Activated effector memory CD4-positive, alpha-beta T cell treated with anti-CD3 and anti-CD28 coated beads, Interleukin-2, amount 50 U/mL, for 16 hours (primary cell): ENCODE results near the gene DCAF12.

ENCODE experiments used
- DNase-seq: peaks from one replicate; pipeline ENCODE4 v3.0.0-alpha.2; 2020

Gene DCAF12

GRCh38 chr9:34124926-34125325 is 1.6 kb downstream of the DCAF12 start:
- DNase-seq: no peak

DNA sequence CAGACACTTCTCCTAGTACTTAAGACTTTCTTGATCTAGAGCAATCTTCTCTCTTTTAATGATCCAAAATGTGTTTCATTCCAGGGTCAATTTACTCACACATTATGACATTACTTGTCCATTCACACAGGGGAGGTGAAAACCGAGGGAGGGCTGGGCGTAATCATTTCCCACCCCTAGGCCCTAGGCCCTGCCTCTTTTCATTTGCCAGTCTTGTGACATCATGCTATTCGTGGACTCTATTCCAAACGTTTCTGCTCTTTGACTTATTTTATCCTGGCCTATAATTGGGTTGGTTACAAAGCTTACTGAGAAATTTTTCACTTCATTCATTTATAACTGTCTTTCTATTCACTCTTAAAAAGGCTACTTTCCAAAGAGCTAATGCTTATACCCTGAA is 2.4 kb downstream of the DCAF12 start:
- DNase-seq: no peak

DNA sequence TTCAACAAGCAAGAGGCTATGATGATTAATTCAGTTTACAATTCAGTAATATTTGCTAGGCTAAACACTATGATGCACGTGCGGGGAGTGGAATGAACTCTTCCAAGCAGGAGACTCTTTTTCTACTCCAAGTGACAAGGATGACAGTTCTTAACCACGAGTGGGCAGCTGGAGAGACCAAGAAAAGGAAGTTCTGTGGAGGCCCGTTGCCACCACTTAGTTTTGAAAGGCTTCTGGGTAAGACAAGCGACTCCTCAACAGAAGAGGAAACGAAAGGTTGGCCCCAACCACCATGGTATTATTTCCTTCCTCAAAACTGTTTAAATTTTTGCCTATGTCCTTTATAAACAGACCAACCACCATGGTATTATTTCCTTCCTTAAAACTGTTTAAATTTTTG is 2.8 kb downstream of the DCAF12 start:
- DNase-seq: no peak

DNA sequence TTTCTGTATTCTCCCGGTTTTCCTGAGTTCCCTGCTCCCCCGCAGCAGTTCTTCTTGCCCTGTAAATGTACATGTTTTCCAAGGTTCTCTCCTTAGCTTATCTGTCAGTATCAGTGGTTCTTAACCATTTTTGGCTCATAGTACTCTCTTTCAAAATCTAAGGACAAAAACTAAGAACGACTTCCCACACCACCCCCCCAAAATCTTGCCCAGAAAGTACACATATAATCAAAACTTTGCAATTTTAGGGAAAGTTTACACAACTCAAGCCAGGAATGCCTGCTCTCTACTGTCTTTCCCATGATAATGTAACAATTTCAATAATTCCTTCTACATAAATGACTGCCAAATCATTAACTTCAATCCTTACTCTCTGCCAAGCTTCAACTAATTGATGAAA is 4.5 kb downstream of the DCAF12 start:
- no peak for DNase-seq

DNA sequence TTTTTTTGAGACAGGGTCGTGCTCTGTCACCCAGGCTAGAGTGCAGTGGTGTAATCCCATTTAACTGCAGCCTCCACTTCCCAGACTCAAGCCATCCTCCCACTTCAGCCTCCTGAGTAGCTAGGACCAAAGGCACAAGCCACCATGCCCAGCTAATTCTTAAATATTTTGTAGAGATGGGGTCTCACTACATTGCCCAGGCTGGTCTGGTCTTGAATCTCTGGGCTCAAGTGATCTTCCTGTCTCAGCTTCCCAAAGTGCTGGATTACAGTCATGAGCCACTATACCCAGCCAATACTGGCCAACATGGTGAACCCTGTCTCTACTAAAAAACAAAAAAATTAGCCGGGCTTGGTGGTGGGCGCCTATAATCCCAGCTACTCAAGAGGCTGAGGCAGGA is 6.8 kb downstream of the DCAF12 start:
- DNase-seq: no peak

DNA sequence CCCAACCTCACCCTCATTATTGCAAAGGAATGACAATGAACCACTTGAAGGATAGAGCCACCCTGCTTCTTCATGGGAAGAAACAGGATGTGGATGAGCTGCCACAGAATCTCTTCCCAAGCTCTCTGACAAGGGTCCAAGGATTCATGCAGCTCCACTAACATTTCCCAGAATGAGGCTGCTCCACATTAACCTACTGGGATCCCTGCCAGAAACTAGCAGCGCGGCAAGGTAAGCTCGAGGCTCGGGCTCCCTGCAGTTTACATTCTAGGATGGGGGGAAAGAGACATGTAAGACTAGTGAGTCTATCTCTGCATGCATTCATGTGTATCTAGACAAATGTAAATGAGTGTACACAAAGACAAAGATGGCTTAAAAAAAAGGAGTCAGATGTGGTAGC is 12.1 kb downstream of the DCAF12 start:
- DNase-seq: no peak

DNA sequence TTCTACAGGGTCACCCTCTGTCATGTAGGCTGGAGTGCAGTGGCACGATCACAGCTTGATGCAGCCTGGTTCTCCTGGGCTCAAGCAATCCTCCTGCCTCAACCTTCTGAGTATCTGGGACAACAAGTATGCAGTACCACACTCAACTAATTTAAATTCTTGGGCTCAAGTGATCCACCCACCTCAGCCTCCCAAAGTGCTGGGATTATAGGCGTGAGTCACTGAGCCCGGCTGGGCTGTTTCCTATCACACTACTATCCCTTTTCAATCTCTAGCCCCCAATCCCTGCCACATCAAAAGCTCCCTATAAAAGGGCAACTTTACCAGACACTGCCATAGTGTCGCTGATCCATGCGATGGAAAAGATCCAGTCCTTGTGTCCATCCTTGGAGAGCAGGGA is 20.4 kb downstream of the DCAF12 start:
- DNase-seq: no peak

- DNase-seq: no peak
Observed at GRCh38 chr9:34102796-34103195, 23.7 kb downstream of the DCAF12 start.

GRCh38 chr9:34098307-34098706 is 28.2 kb downstream of the DCAF12 start:
- DNase-seq: no peak

DNA sequence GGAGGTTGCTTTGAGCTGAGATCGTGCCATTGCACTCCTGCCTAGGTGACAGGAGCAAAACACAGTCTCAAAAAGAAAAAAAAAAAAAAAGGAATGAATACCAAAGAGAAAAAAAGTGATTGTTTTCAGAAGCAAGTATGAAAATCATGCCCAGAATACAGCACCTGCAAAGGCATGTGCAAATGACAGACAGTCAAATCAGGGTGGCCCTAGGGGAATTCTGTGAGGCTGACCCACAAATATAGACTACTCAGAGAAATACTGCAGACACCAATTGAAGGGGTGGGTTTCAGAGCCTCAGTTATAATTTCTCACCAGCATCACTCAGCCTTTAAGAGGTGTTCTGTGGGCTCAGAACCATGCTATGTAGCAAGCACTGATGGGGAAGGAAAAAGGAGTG is 28.6 kb downstream of the DCAF12 start:
- no peak for DNase-seq

GRCh38 chr9:34096751-34097150 is 29.7 kb downstream of the DCAF12 start:
- DNase-seq: no peak

DNA sequence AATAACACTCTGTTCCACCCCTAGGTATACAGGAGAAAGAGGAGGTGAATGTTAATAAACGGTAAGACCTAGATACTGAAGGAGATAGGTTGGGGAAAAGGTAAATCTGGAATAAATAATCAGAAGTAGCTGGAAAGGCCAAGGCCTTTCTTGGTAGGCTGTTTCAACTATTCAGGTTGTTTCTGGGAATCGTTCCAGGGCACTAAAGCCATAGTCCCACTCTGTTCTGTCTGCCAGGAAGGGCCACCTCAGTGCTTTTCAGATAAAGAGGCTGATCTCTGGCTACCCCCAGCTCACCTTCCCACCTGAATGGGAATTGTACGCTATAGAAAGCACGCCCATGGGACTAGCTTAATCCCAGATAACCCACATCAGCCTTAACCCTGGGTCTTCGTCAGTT is 32.9 kb downstream of the DCAF12 start:
- no peak for DNase-seq

DNA sequence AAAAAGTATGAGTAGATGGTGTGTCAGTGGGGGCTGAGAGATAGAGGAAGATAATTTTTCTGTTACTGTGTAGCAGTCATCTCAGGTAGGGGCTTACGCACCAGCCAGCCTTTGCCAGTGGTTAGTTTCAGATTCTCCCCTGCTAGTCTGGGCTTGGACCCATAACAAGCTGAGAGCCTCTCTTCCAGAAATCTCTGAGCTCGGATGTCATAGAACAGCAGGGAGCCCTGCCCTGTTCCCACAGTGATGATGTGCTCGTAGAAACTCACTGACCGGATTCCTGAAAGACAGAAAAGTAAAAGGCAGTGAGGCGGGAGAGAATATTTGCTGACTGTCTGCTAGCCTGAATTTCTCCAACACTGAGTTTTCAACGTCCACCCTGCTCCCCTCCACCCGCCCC is 37.2 kb downstream of the DCAF12 start:
- DNase-seq: no peak

GRCh38 chr9:34087370-34087769 is 39.1 kb downstream of the DCAF12 start:
- DNase-seq: no peak

GRCh38 chr9:34086864-34087263 is 39.6 kb downstream of the DCAF12 start:
- no peak for DNase-seq

- no peak for DNase-seq
Observed at GRCh38 chr9:34085581-34086500, 40.7 kb downstream of the DCAF12 start.

DNA sequence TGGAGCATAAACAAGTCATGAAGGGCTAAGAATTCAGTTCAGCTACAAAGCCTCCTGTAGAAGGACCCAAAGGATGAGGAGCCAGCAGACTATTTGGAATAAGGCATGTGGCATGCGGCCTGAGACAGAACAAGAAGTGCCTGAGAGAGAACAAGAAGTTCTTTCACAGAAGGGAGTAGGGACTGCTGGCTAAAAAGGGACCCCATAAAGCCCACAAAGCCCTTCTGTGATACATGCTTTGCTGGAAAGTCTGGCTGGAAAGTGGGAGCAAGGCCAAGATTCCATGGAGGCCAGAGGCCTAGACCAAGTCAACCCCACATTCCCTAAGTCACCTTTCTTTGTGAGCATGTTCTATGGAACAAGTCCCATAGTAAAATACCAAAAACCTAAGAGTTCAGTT is 41.9 kb downstream of the DCAF12 start:
- no peak for DNase-seq

DNA sequence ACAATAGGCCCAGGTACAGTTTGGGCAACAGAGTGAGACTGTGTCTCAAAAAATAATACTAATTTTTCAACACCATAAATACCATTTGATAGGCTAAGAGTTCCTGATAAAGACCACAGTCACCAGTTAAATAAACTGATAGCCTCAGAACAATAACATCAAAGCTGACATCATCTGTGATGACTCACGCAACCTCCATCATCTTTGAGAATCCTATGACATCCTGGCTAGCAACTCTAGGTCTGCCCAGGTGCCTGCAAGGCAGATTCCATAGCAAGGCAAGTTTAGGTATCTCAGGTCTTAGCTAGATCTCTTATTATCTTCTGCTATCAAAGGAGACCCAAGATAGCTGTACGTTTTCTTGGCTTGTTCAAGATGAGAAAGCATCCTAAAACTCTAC is 47.3 kb downstream of the DCAF12 start:
- DNase-seq: no peak

GRCh38 chr9:34072868-34073590 is 53.5 kb downstream of the DCAF12 start:
- DNase-seq: no peak

DNA sequence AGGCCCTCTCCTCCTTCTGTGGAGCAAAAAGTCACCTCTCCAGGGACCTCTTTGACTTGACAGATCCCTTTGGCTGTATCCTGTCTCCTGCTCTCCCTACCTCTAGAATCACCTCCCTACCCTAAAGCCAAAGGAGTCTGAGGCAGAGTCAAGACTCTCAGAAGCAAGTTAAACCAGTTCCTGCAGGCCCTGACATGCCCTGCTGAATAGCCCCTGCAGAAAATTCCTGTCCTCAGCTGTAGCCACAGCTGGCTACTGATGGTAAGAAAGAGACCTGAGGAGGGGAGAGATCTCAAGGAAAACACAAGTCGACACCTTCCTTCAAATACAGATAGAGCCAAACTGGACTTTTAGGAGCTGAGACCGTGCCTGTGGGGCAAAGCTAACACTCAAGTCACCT is 54.1 kb downstream of the DCAF12 start:
- DNase-seq: no peak

DNA sequence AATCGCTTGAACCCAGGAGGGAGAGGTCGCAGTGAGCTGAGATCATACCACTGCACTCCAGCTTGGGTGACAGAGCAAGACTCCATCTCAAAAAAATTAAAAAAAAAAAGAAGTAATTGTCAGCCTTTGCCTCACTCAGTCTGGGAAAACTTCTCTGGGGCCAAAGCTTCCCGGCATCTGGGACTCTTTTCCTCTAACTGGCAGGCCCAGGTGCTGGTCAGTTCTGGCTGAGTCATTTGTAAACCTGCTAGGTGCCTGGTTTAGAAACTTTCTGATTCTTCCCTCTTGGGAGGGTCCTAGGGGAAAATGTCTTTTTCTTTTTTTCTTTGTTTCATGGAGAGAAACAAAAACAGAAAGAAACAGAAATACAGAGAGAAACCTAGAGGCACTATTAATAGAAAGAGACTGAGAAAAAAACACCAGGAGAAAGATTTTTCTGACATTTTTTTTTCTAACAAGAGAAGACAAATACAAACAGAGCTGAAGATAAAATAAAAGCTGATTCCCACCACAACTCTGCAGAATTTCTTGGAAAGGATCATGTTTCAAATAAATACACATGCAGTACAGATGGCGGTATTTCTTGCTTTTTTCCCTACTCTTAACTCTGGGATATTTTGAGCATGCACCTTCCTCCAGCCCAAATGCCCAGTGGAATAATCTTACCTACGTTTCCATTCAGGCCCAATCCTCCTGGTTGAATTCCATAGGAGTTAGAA is 55.7 kb downstream of the DCAF12 start:
- no peak for DNase-seq

- DNase-seq: no peak
Observed at GRCh38 chr9:34069831-34070230, 56.7 kb downstream of the DCAF12 start.

DNA sequence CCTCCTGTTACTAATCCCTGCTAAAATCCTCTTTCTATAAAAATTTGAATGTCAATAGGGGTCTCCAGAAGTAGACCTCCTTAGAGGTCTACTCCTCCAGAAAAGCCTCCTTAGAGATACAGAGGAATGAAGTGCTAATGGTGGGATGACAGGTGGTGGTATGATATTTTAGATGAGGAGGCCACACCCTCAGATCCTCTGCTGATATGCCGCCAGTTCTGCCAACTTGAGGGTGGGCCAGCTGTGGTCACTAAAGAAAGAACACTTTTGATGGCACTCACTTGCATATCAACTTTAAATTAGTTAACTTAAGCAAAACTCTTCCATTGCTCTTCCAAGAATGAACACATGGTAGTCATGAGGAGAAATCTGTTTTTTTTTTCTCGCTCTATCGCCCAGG is 61.0 kb downstream of the DCAF12 start:
- DNase-seq: no peak

- no peak for DNase-seq
Observed at GRCh38 chr9:34059954-34060353, 66.5 kb downstream of the DCAF12 start.
